ENCODE measurements around the gene HSD17B1. TPM values are rescaled to one million over a fixed set of nuclear protein-coding genes. Genes with fewer than 3 reads are reported as not detected.
"Not testable (repeated sequence)": the region's sequence is repeated elsewhere in the genome, so short reads cannot be mapped to it uniquely, and the experiment has no call there.

Gene HSD17B1
- total RNA-seq, 1 experiment from 2014 or later: 0.22 TPM

GRCh38 chr17:42555961-42556617 is 3.4 kb downstream of the HSD17B1 start:
- not testable (repeated sequence) for H3K27me3 ChIP-seq (ENCODE audit: low read length); H3K9me2 ChIP-seq (replicated peaks; ENCODE audit: insufficient read depth, low read length); H3K36me3 ChIP-seq (ENCODE audit: insufficient read depth, low read length); H2AFZ ChIP-seq (ENCODE audit: low read length); H3K79me2 ChIP-seq (ENCODE audit: low read length); H3K9me3 ChIP-seq (ENCODE audit: low read length); H4K20me1 ChIP-seq (ENCODE audit: insufficient read depth, low read depth, low read length); DNase-seq
- peak overlapping the region; percentile 89 for H3K4me2 ChIP-seq (ENCODE audit: low read depth, low read length, poor library complexity, severe bottlenecking)
- H3K4me1 ChIP-seq (ENCODE audit: low read length): peaks cover 22% of the 10 kb centered on the region
- H3K27ac ChIP-seq (ENCODE audit: low read length): peak overlapping the region; percentile 66; the same call in 1 of the 2 replicates
- peak overlapping the region; percentile 89; the same call in 1 of the 2 replicates for H3K9ac ChIP-seq (ENCODE audit: low read length)
- H3K4me3 ChIP-seq (ENCODE audit: low read length): peak overlapping the region; percentile 83; the same call in 1 of the 2 replicates

GRCh38 chr17:42559075-42559474 is 6.4 kb downstream of the HSD17B1 start:
- Histone ChIP-seq H3K79me2 (ENCODE audit: low read length) (peaks cover 33% of the 10 kb centered on the region), H3K4me1 (ENCODE audit: low read length) (peaks cover 33% of the 10 kb centered on the region), H3K9me2 (replicated peaks; ENCODE audit: insufficient read depth, low read length) (no peaks in the 10 kb centered on the region), H3K27ac (ENCODE audit: low read length) (no peak overlapping the region), H4K20me1 (ENCODE audit: insufficient read depth, low read depth, low read length) (no peaks in the 10 kb centered on the region), H3K36me3 (ENCODE audit: insufficient read depth, low read length) (no peaks in the 10 kb centered on the region), H2AFZ (ENCODE audit: low read length) (no peak overlapping the region), H3K4me3 (ENCODE audit: low read length) (no peak overlapping the region), H3K27me3 (ENCODE audit: low read length) (no peaks in the 10 kb centered on the region), H3K4me2 (ENCODE audit: low read depth, low read length, poor library complexity, severe bottlenecking) (no peak overlapping the region), H3K9ac (ENCODE audit: low read length) (no peak overlapping the region), H3K9me3 (ENCODE audit: low read length) (no peaks in the 10 kb centered on the region)
- DNase-seq: no peak

GRCh38 chr17:42560246-42560645 is 7.5 kb downstream of the HSD17B1 start:
- H3K4me3 ChIP-seq (ENCODE audit: low read length): no peak overlapping the region
- H3K9me3 ChIP-seq (ENCODE audit: low read length): no peaks in the 10 kb centered on the region
- H3K4me2 ChIP-seq (ENCODE audit: low read depth, low read length, poor library complexity, severe bottlenecking): no peak overlapping the region
- peaks cover 33% of the 10 kb centered on the region for H3K79me2 ChIP-seq (ENCODE audit: low read length)
- no peak for DNase-seq
- H3K27ac ChIP-seq (ENCODE audit: low read length): no peak overlapping the region
- no peak overlapping the region for H3K9ac ChIP-seq (ENCODE audit: low read length)
- no peak overlapping the region for H2AFZ ChIP-seq (ENCODE audit: low read length)
- H4K20me1 ChIP-seq (ENCODE audit: insufficient read depth, low read depth, low read length): no peaks in the 10 kb centered on the region
- H3K9me2 ChIP-seq (replicated peaks; ENCODE audit: insufficient read depth, low read length): no peaks in the 10 kb centered on the region
- peaks cover 30% of the 10 kb centered on the region for H3K4me1 ChIP-seq (ENCODE audit: low read length)
- no peaks in the 10 kb centered on the region for H3K27me3 ChIP-seq (ENCODE audit: low read length)
- H3K36me3 ChIP-seq (ENCODE audit: insufficient read depth, low read length): peaks cover 2% of the 10 kb centered on the region; the same call in 1 of the 2 replicates

GRCh38 chr17:42561897-42562387 is 9.2 kb downstream of the HSD17B1 start, which contains the start of gene COASY:
Gene COASY, plus strand, starts transcription at chr17:42562148. Its CDS starts 475 bp downstream, at chr17:42562623.
- Histone ChIP-seq H3K9ac (ENCODE audit: low read length) (peak within 1 kb of the TSS; percentile 96), H3K79me2 (ENCODE audit: low read length) (peaks cover 31% of the 10 kb centered on the region), H3K36me3 (ENCODE audit: insufficient read depth, low read length) (peaks cover 15% of the 10 kb centered on the region; the same call in 1 of the 2 replicates), H3K27ac (ENCODE audit: low read length) (peak within 1 kb of the TSS; percentile 69), H3K4me2 (ENCODE audit: low read depth, low read length, poor library complexity, severe bottlenecking) (peak within 1 kb of the TSS; percentile 93), H2AFZ (ENCODE audit: low read length) (peak within 1 kb of the TSS; percentile 87), H3K4me3 (ENCODE audit: low read length) (peak within 1 kb of the TSS; percentile 91), H4K20me1 (ENCODE audit: insufficient read depth, low read depth, low read length) (no peaks in the 10 kb centered on the region), H3K9me2 (replicated peaks; ENCODE audit: insufficient read depth, low read length) (no peaks in the 10 kb centered on the region), H3K4me1 (ENCODE audit: low read length) (peaks cover 27% of the 10 kb centered on the region), H3K27me3 (ENCODE audit: low read length) (no peaks in the 10 kb centered on the region), H3K9me3 (ENCODE audit: low read length) (no peaks in the 10 kb centered on the region)
- DNase-seq: peak; percentile 98

- H3K4me3 ChIP-seq (ENCODE audit: low read length): peak overlapping the region; percentile 91
- no peaks in the 10 kb centered on the region for H4K20me1 ChIP-seq (ENCODE audit: insufficient read depth, low read depth, low read length)
- peaks cover 15% of the 10 kb centered on the region; the same call in 1 of the 2 replicates for H3K36me3 ChIP-seq (ENCODE audit: insufficient read depth, low read length)
- no peak overlapping the region; the same call in 1 of the 2 replicates for H2AFZ ChIP-seq (ENCODE audit: low read length)
- H3K27me3 ChIP-seq (ENCODE audit: low read length): no peaks in the 10 kb centered on the region
- peaks cover 28% of the 10 kb centered on the region for H3K4me1 ChIP-seq (ENCODE audit: low read length)
- peaks cover 37% of the 10 kb centered on the region for H3K79me2 ChIP-seq (ENCODE audit: low read length)
- peak; percentile 55 for DNase-seq
- peak overlapping the region; percentile 93 for H3K4me2 ChIP-seq (ENCODE audit: low read depth, low read length, poor library complexity, severe bottlenecking)
- peak overlapping the region; percentile 96 for H3K9ac ChIP-seq (ENCODE audit: low read length)
- no peaks in the 10 kb centered on the region for H3K9me2 ChIP-seq (replicated peaks; ENCODE audit: insufficient read depth, low read length)
- peak overlapping the region; percentile 69 for H3K27ac ChIP-seq (ENCODE audit: low read length)
- no peaks in the 10 kb centered on the region for H3K9me3 ChIP-seq (ENCODE audit: low read length)
Measured at GRCh38 chr17:42562388-42563142, 9.8 kb downstream of the HSD17B1 start.

GRCh38 chr17:42563143-42563509 is 10.4 kb downstream of the HSD17B1 start:
- Histone ChIP-seq H3K27me3 (ENCODE audit: low read length) (no peaks in the 10 kb centered on the region), H3K4me3 (ENCODE audit: low read length) (peak overlapping the region; percentile 91), H2AFZ (ENCODE audit: low read length) (no peak overlapping the region), H3K27ac (ENCODE audit: low read length) (peak overlapping the region; percentile 69; the same call in 1 of the 2 replicates), H4K20me1 (ENCODE audit: insufficient read depth, low read depth, low read length) (no peaks in the 10 kb centered on the region), H3K9me3 (ENCODE audit: low read length) (no peaks in the 10 kb centered on the region), H3K79me2 (ENCODE audit: low read length) (peaks cover 41% of the 10 kb centered on the region), H3K4me1 (ENCODE audit: low read length) (peaks cover 33% of the 10 kb centered on the region), H3K9ac (ENCODE audit: low read length) (peak overlapping the region; percentile 96), H3K36me3 (ENCODE audit: insufficient read depth, low read length) (peaks cover 15% of the 10 kb centered on the region; the same call in 1 of the 2 replicates), H3K4me2 (ENCODE audit: low read depth, low read length, poor library complexity, severe bottlenecking) (peak overlapping the region; percentile 93), H3K9me2 (replicated peaks; ENCODE audit: insufficient read depth, low read length) (no peaks in the 10 kb centered on the region)
- DNase-seq: peak; percentile 69

- Histone ChIP-seq H3K36me3 (ENCODE audit: insufficient read depth, low read length) (peaks cover 15% of the 10 kb centered on the region; the same call in 1 of the 2 replicates), H3K9me2 (replicated peaks; ENCODE audit: insufficient read depth, low read length) (no peaks in the 10 kb centered on the region), H3K4me2 (ENCODE audit: low read depth, low read length, poor library complexity, severe bottlenecking) (peak overlapping the region; percentile 93), H3K9me3 (ENCODE audit: low read length) (no peaks in the 10 kb centered on the region), H2AFZ (ENCODE audit: low read length) (no peak overlapping the region), H4K20me1 (ENCODE audit: insufficient read depth, low read depth, low read length) (no peaks in the 10 kb centered on the region), H3K4me3 (ENCODE audit: low read length) (peak overlapping the region; percentile 91), H3K27me3 (ENCODE audit: low read length) (no peaks in the 10 kb centered on the region), H3K79me2 (ENCODE audit: low read length) (peaks cover 45% of the 10 kb centered on the region), H3K4me1 (ENCODE audit: low read length) (peaks cover 37% of the 10 kb centered on the region), H3K9ac (ENCODE audit: low read length) (peak overlapping the region; percentile 96), H3K27ac (ENCODE audit: low read length) (no peak overlapping the region)
- no peak for DNase-seq
Measured at GRCh38 chr17:42563543-42563942, 10.8 kb downstream of the HSD17B1 start.

- peak overlapping the region; percentile 93 for H3K4me2 ChIP-seq (ENCODE audit: low read depth, low read length, poor library complexity, severe bottlenecking)
- no peaks in the 10 kb centered on the region for H4K20me1 ChIP-seq (ENCODE audit: insufficient read depth, low read depth, low read length)
- H3K27ac ChIP-seq (ENCODE audit: low read length): no peak overlapping the region
- H3K9ac ChIP-seq (ENCODE audit: low read length): peak overlapping the region; percentile 96
- no peaks in the 10 kb centered on the region for H3K27me3 ChIP-seq (ENCODE audit: low read length)
- H3K4me1 ChIP-seq (ENCODE audit: low read length): peaks cover 39% of the 10 kb centered on the region
- H3K79me2 ChIP-seq (ENCODE audit: low read length): peaks cover 48% of the 10 kb centered on the region
- peaks cover 15% of the 10 kb centered on the region; the same call in 1 of the 2 replicates for H3K36me3 ChIP-seq (ENCODE audit: insufficient read depth, low read length)
- peak overlapping the region; percentile 91; the same call in 1 of the 2 replicates for H3K4me3 ChIP-seq (ENCODE audit: low read length)
- H3K9me2 ChIP-seq (replicated peaks; ENCODE audit: insufficient read depth, low read length): no peaks in the 10 kb centered on the region
- DNase-seq: no peak
- H2AFZ ChIP-seq (ENCODE audit: low read length): no peak overlapping the region
- no peaks in the 10 kb centered on the region for H3K9me3 ChIP-seq (ENCODE audit: low read length)
Measured at GRCh38 chr17:42563950-42564349, 11.2 kb downstream of the HSD17B1 start.
